ENCODE results near the gene NPRL2.

DNA sequence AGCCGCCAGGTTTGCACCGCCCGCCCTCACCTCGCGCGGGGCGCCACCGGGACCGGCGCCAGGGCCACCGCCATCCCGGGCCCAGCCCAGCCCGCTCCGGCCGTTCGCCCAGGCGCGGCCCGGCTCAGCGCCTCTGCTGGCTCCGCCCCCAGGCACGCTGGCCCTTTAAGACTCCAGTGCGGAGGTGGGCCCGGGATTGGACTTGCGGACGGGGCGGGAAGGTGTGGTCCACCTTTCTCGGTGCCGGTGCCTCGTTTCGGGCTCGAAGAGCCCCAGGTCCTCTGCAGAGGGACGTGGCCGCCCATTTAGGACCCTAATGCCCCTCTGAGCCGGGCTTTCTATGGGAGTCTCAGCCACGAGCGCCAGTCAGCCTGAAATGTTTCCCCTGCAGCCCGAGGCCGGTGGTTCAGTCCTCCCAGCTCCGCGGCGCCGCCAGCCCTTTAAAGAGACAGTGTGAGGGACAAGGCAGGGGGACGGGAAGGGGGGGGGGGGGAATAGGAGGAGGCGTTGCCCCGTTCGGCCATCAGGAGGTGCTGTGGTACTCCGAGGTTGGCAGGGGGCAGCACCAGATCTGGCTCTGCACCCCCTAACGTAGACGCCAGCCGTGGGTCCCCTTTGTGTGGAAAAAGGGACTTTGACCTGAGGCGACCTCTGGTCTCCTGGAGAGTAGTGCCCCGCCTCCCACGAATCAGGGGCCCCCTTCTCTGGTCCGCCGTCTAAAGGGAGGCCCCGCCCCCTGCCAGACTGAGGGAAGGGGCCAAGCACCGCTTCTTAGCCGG, 29.1 kb downstream of the NPRL2 start:
- TF ChIP-seq, protein P1, sequence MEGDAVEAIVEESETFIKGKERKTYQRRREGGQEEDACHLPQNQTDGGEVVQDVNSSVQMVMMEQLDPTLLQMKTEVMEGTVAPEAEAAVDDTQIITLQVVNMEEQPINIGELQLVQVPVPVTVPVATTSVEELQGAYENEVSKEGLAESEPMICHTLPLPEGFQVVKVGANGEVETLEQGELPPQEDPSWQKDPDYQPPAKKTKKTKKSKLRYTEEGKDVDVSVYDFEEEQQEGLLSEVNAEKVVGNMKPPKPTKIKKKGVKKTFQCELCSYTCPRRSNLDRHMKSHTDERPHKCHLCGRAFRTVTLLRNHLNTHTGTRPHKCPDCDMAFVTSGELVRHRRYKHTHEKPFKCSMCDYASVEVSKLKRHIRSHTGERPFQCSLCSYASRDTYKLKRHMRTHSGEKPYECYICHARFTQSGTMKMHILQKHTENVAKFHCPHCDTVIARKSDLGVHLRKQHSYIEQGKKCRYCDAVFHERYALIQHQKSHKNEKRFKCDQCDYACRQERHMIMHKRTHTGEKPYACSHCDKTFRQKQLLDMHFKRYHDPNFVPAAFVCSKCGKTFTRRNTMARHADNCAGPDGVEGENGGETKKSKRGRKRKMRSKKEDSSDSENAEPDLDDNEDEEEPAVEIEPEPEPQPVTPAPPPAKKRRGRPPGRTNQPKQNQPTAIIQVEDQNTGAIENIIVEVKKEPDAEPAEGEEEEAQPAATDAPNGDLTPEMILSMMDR (IDR thresholded peaks at IDR 0.05; ENCODE audit: low read length): peak; percentile 68
- TF ChIP-seq EZH2 (IDR thresholded peaks at IDR 0.05; ENCODE audit: borderline replicate concordance, low read length): no peak

Data from OCI-LY1 (cell line).